Activated CD8-positive, alpha-beta T cell treated with anti-CD3 and anti-CD28 coated beads for 36 hours (primary cell): ENCODE results near the gene SERPINB5. TPM values are rescaled to one million over a fixed set of nuclear protein-coding genes. Genes with fewer than 3 reads are reported as not detected.

Experiments used
- ATAC-seq: fragments of 200-7000 bp; cut with Tn5 transposase; one replicate; pipeline ENCODE4 v1.10.0; 2021; ENCODE audit warnings: mild to moderate bottlenecking, moderate library complexity
- CTCF ChIA-PET: fragments of 350-600 bp; sonication (Branson Sonifier 250); formaldehyde crosslinking; loops from one replicate; lab custom pipeline; 2021; ENCODE audit warnings: antibody characterized with exemption; lab: Charles Lee
- POLR2A ChIA-PET: fragments of 350-600 bp; sonication (Branson Sonifier 250); formaldehyde crosslinking; loops from one replicate; lab custom pipeline; 2021; ENCODE audit warnings: antibody characterized with exemption; lab: Charles Lee
- DNase-seq: peaks from one replicate; pipeline ENCODE4 v3.0.0-alpha.2; 2020
- H3K27ac Mint-ChIP-seq: one replicate; pipeline ENCODE4 v1.8.0; 2021; ENCODE audit warnings: mild to moderate bottlenecking, mixed read lengths
- H3K27me3 Mint-ChIP-seq: one replicate; pipeline ENCODE4 v1.8.0; 2021; ENCODE audit warnings: mixed read lengths
- H3K36me3 Mint-ChIP-seq: one replicate; pipeline ENCODE4 v1.8.0; 2021; ENCODE audit warnings: low read depth, mixed read lengths
- H3K4me1 Mint-ChIP-seq: one replicate; pipeline ENCODE4 v1.8.0; 2021; ENCODE audit warnings: low read depth, mixed read lengths
- H3K4me3 Mint-ChIP-seq: one replicate; pipeline ENCODE4 v1.8.0; 2021; ENCODE audit warnings: mild to moderate bottlenecking, moderate library complexity, mixed read lengths
- H3K9me3 Mint-ChIP-seq: one replicate; pipeline ENCODE4 v1.8.0; 2021; ENCODE audit warnings: mixed read lengths
- intact Hi-C: fragments of 100-400 bp; cut with micrococcal nuclease; formaldehyde crosslinking; loops from one replicate; pipeline ENCODE4 v1.10.0; 2022
- total RNA-seq, 2 experiments: library from RNA; stranded (reverse); gene quantifications; one replicate each; pipeline ENCODE4 v1.2.3, GENCODE V29; 2021
- TF ChIP-seq, protein P1 (sequence below): fragments of 200-600 bp; IDR thresholded peaks from one replicate; pipeline ENCODE4 v1.8.0; 2022; ENCODE audit warnings: antibody characterized with exemption, mild to moderate bottlenecking

The SERPINB5 gene
- total RNA-seq, 2 experiments from 2014 or later = not detected

DNA sequence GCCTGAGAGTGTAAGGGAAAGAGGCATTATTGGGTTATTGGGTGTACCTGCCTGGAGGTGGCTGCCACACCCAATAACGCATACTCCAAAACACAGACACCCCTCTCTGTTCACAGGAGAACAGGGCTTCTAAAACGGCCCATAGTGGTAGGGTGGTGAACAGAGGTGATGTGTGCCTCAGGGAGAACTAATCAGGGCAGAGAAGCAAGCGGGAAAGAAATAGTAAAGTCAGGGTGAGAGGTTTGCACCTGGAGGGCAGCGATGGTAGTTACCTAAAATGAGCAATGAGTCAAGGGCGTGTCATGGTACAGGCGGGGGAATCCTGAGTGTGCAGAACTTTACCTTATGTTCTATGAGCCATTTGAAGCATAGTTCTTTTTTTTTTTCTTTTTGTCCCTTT lies 32.9 kb upstream of the SERPINB5 start:
- CTCF ChIA-PET = interaction anchor here (1.1 to 1.3 kb wide), 2 partner anchors 11 to 427 kb away, joined by 3 to 4 read pairs; no protein-coding TSS in a partner anchor

DNA sequence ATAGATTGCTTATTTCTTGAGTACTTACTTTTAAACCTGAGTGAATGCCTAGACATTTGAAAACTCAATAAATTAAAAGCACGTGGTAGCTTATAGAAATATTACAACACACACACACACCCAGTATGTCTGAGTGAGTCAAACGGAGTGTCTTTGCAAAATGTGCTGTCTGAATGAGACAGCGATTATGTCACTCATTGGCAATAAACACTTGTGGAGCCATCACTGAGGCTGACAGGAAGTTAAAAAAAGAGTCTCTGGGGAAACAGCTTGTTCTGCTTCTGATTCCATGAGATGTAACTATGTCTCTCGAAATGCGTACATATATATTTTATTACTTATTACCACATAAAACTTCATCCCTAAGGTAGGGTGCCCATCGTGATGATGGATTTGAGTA lies 32.2 kb upstream of the SERPINB5 start:
- no peak overlapping the region for H3K27ac Mint-ChIP-seq
- no peaks in the 10 kb centered on the region for H3K36me3 Mint-ChIP-seq
- no peaks in the 10 kb centered on the region for H3K9me3 Mint-ChIP-seq
- CTCF ChIA-PET = interaction anchor here (1.0 to 1.3 kb wide), 3 partner anchors 10 to 462 kb away, joined by 3 to 4 read pairs (median 3); no protein-coding TSS in a partner anchor
- no peaks in the 10 kb centered on the region for H3K4me1 Mint-ChIP-seq
- intact Hi-C loops = no loop called here
- TF ChIP-seq, protein P1, sequence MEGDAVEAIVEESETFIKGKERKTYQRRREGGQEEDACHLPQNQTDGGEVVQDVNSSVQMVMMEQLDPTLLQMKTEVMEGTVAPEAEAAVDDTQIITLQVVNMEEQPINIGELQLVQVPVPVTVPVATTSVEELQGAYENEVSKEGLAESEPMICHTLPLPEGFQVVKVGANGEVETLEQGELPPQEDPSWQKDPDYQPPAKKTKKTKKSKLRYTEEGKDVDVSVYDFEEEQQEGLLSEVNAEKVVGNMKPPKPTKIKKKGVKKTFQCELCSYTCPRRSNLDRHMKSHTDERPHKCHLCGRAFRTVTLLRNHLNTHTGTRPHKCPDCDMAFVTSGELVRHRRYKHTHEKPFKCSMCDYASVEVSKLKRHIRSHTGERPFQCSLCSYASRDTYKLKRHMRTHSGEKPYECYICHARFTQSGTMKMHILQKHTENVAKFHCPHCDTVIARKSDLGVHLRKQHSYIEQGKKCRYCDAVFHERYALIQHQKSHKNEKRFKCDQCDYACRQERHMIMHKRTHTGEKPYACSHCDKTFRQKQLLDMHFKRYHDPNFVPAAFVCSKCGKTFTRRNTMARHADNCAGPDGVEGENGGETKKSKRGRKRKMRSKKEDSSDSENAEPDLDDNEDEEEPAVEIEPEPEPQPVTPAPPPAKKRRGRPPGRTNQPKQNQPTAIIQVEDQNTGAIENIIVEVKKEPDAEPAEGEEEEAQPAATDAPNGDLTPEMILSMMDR = no peak
- DNase-seq (no peak), ATAC-seq (no peak)
- H3K4me3 Mint-ChIP-seq = no peak overlapping the region
- no peaks in the 10 kb centered on the region for H3K27me3 Mint-ChIP-seq
- POLR2A ChIA-PET = no interaction called here

More for the DNA sequence above, 32.9 kb upstream of the SERPINB5 start:
- POLR2A ChIA-PET = interaction anchor here (2.0 kb wide), 1 partner anchor 22 kb away, joined by 5 read pairs; the partner anchor contains the start of gene VPS4B
- no peaks in the 10 kb centered on the region for H3K4me1 Mint-ChIP-seq
- ATAC-seq = peak; percentile 45
- TF ChIP-seq, protein P1 = no peak
- intact Hi-C loops = no loop called here
- H3K27ac Mint-ChIP-seq = no peak overlapping the region
- H3K27me3 Mint-ChIP-seq = no peaks in the 10 kb centered on the region
- H3K9me3 Mint-ChIP-seq = no peaks in the 10 kb centered on the region
- DNase-seq = no peak
- no peak overlapping the region for H3K4me3 Mint-ChIP-seq
- H3K36me3 Mint-ChIP-seq = no peaks in the 10 kb centered on the region

DNA sequence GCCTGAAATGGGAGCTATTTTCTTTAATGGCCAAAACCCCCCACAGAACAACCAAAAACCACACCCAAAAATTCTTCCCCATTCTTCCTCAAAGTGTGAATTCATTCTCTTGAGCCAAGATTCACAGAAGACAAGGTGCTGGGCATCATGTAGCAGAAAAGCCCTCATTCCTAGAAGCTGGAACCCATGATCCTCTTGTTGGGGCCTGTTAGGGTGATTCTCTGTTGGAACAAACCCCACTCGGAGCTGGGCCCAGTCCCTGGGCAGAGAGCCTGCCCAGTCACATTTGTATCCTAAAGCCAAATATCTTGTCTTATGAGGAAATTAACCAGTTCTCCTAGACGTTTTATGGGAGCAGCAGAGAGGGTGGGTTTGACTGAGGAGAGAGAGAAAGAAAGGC lies 31.7 kb upstream of the SERPINB5 start:
- intact Hi-C loops = no loop called here
- POLR2A ChIA-PET = interaction anchor here (0.6 kb wide), 1 partner anchor 9 kb away, joined by 3 read pairs; no protein-coding TSS in a partner anchor

DNA sequence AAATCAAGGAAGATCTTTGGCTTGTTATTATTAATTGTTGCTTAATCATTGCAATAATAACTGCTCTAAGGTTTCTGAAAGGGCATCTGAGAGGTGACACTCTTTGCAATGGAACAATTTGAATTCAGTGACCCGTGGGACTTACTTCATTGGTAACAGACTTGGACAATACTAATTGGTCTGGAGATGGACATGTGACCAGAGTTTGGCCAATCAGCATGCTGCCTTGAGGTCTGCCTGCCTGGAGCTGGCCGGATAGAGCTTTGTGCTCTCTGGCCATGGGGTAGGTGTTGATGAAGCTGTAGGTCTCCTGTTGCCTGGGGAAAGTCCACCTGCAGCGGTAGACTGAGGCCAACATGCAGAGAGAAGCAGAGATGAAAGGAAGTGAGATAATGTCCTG lies 30.5 kb upstream of the SERPINB5 start:
- no peaks in the 10 kb centered on the region for H3K27me3 Mint-ChIP-seq
- TF ChIP-seq, protein P1 = no peak
- H3K4me3 Mint-ChIP-seq = no peak overlapping the region
- no peaks in the 10 kb centered on the region for H3K36me3 Mint-ChIP-seq
- no peaks in the 10 kb centered on the region for H3K9me3 Mint-ChIP-seq
- H3K4me1 Mint-ChIP-seq = no peaks in the 10 kb centered on the region
- intact Hi-C loops = no loop called here
- no peak for ATAC-seq
- DNase-seq = no peak
- ChIA-PET POLR2A (no interaction called here), CTCF (interaction anchor here (0.7 to 2.4 kb wide), 7 partner anchors 10 to 429 kb away, joined by 3 to 7 read pairs (median 3); no protein-coding TSS in a partner anchor)
- H3K27ac Mint-ChIP-seq = no peak overlapping the region

More for the DNA sequence above, 31.7 kb upstream of the SERPINB5 start:
- Mint-ChIP-seq H3K27ac (no peak overlapping the region), H3K9me3 (no peaks in the 10 kb centered on the region), H3K4me1 (no peaks in the 10 kb centered on the region), H3K4me3 (no peak overlapping the region), H3K36me3 (no peaks in the 10 kb centered on the region), H3K27me3 (no peaks in the 10 kb centered on the region)
- DNase-seq (no peak), ATAC-seq (no peak)
- CTCF ChIA-PET = interaction anchor here (1.0 to 2.4 kb wide), 3 partner anchors 9 to 462 kb away, joined by 3 to 7 read pairs (median 3); no protein-coding TSS in a partner anchor
- TF ChIP-seq, protein P1 = no peak

DNA sequence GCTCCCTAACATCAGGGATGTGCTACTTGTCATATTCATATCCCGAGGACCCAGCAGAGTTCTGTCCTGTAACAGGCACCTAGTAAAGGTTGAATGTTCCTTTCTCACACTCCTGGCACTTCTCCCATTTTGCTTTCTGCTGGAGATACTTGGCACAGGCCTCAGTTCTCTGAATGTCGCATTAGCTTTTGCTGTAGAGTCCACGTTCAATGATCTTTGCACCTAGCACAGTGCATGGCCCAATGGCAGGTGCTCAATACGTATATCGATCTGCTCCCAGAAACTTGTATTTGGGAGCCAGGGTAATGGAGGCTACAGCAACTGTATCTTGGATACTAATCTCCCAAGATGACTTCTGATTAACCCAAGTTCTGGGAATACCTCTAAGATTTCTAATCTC lies 29.7 kb upstream of the SERPINB5 start:
- POLR2A ChIA-PET = no interaction called here

More for the DNA sequence above, 29.7 kb upstream of the SERPINB5 start:
- H3K27me3 Mint-ChIP-seq = no peaks in the 10 kb centered on the region
- ATAC-seq (no peak), DNase-seq (no peak)
- intact Hi-C loops = no loop called here
- no peak overlapping the region for H3K27ac Mint-ChIP-seq
- TF ChIP-seq, protein P1 = no peak
- H3K4me3 Mint-ChIP-seq = no peak overlapping the region
- no peaks in the 10 kb centered on the region for H3K36me3 Mint-ChIP-seq
- no peaks in the 10 kb centered on the region for H3K9me3 Mint-ChIP-seq
- no peaks in the 10 kb centered on the region for H3K4me1 Mint-ChIP-seq
- CTCF ChIA-PET = interaction anchor here (0.7 to 2.4 kb wide), 6 partner anchors 9 to 430 kb away, joined by 3 to 7 read pairs (median 4); no protein-coding TSS in a partner anchor
